Neural cell (in vitro differentiated cells): ENCODE results near the gene LDB2. TPM values are rescaled to one million over a fixed set of nuclear protein-coding genes. Genes with fewer than 3 reads are reported as not detected.

Source experiments
- H2AFZ ChIP-seq: fragments of 200-600, 300-800 bp; sonication (generic), shearing (Covaris generic); 2 replicates; pipeline ENCODE4 v1.6.0; 2014; ENCODE audit warnings: low read depth, mild to moderate bottlenecking, antibody characterized with exemption, low read length, moderate library complexity
- H3F3A ChIP-seq: fragments of 200-600 bp; shearing (Covaris generic); 2 replicates; pipeline ENCODE4 v1.6.1; 2016; ENCODE audit warnings: mild to moderate bottlenecking, moderate library complexity, mixed read lengths, antibody characterized with exemption, low read length; ENCODE audit not compliant: insufficient read depth, poor library complexity, severe bottlenecking
- H3K27ac ChIP-seq: fragments of 200-600, 300-800 bp; sonication (generic), shearing (Covaris generic); 2 replicates; pipeline ENCODE4 v1.5.1; 2014; ENCODE audit warnings: mild to moderate bottlenecking, low read length, moderate library complexity
- H3K27me3 ChIP-seq: fragments of 300-800, 200-600 bp; sonication (generic), shearing (Covaris generic); 2 replicates; pipeline ENCODE4 v1.6.0; 2014; ENCODE audit warnings: mild to moderate bottlenecking, low read depth, low read length, moderate library complexity; ENCODE audit not compliant: insufficient read depth
- H3K36me3 ChIP-seq: fragments of 300-800, 200-600 bp; sonication (generic), shearing (Covaris generic); 2 replicates; pipeline ENCODE4 v1.5.1; 2014; ENCODE audit warnings: mild to moderate bottlenecking, antibody characterized with exemption, low read length, moderate library complexity; ENCODE audit not compliant: insufficient read depth
- H3K4me2 ChIP-seq: fragments of 300-800, 200-600 bp; sonication (generic), shearing (Covaris generic); 2 replicates; pipeline ENCODE4 v1.6.0; 2014; ENCODE audit warnings: mild to moderate bottlenecking, low read length
- H3K4me3 ChIP-seq: fragments of 300-800, 200-600 bp; sonication (generic), shearing (Covaris generic); 2 replicates; pipeline ENCODE4 v1.5.1; 2014; ENCODE audit warnings: mild to moderate bottlenecking, low read length, moderate library complexity
- H3K79me2 ChIP-seq: fragments of 200-600 bp; shearing (Covaris generic); replicated peaks from 2 replicates; pipeline ENCODE4 v1.6.0; 2014; ENCODE audit warnings: mild to moderate bottlenecking, low read length, moderate library complexity; ENCODE audit not compliant: insufficient read depth
- H3K9ac ChIP-seq: fragments of 300-800, 200-600 bp; sonication (generic), shearing (Covaris generic); 2 replicates; pipeline ENCODE4 v1.6.1; 2016; ENCODE audit warnings: mild to moderate bottlenecking, low read length, mixed read lengths
- H3K9me2 ChIP-seq: fragments of 200-600 bp; shearing (Covaris generic); 2 replicates; pipeline ENCODE4 v1.6.1; 2016; ENCODE audit warnings: mild to moderate bottlenecking, low read length, mixed read lengths; ENCODE audit not compliant: insufficient read depth
- H3K9me3 ChIP-seq: fragments of 200-600, 300-800 bp; sonication (generic), shearing (Covaris generic); 2 replicates; pipeline ENCODE4 v1.6.1; 2016; ENCODE audit warnings: mild to moderate bottlenecking, mixed run types, low read length, moderate library complexity, mixed read lengths
- H4K20me1 ChIP-seq: fragments of 200-600 bp; shearing (Covaris generic); 2 replicates; pipeline ENCODE4 v1.6.1; 2016; ENCODE audit warnings: mild to moderate bottlenecking, mixed run types; ENCODE audit not compliant: insufficient read depth
- CTCF ChIP-seq: fragments of 450-650 bp; IDR thresholded peaks from 2 replicates; pipeline ENCODE4 v1.5.1; 2014; ENCODE audit warnings: antibody characterized with exemption, mild to moderate bottlenecking, moderate library complexity; ENCODE audit not compliant: poor library complexity, severe bottlenecking
- EP300 ChIP-seq: fragments of 450-650 bp; conservative IDR thresholded peaks from 2 replicates; pipeline ENCODE4 v1.6.1; 2014; ENCODE audit warnings: antibody characterized with exemption, mild to moderate bottlenecking, moderate library complexity; ENCODE audit not compliant: poor library complexity, severe bottlenecking
- EZH2 ChIP-seq: fragments of 200-600, 300-800 bp; shearing (Covaris generic), sonication (generic); IDR thresholded peaks from 2 replicates; pipeline ENCODE4 v1.6.1; 2014; ENCODE audit warnings: antibody characterized with exemption, low read length, borderline replicate concordance, mild to moderate bottlenecking; ENCODE audit not compliant: insufficient read depth, poor library complexity, severe bottlenecking
- MXI1 ChIP-seq: fragments of 450-650 bp; conservative IDR thresholded peaks from 2 replicates; pipeline ENCODE4 v1.6.1; 2014; ENCODE audit warnings: antibody characterized with exemption, mild to moderate bottlenecking; ENCODE audit not compliant: poor library complexity, severe bottlenecking
- POLR2AphosphoS5 ChIP-seq: IDR thresholded peaks from 2 replicates; pipeline ENCODE4 v1.6.1; 2012
- RAD21 ChIP-seq: fragments of 450-650 bp; conservative IDR thresholded peaks from 2 replicates; pipeline ENCODE4 v1.6.1; 2014; ENCODE audit warnings: antibody characterized with exemption, mild to moderate bottlenecking, moderate library complexity
- REST ChIP-seq: IDR thresholded peaks from 2 replicates; pipeline ENCODE4 v1.6.1; 2012; ENCODE audit warnings: borderline replicate concordance
- SMC3 ChIP-seq: fragments of 450-650 bp; conservative IDR thresholded peaks from 2 replicates; pipeline ENCODE4 v1.6.1; 2014; ENCODE audit warnings: antibody characterized with exemption, mild to moderate bottlenecking, moderate library complexity; ENCODE audit not compliant: poor library complexity
- TAF1 ChIP-seq: IDR thresholded peaks from 2 replicates; pipeline ENCODE4 v1.6.1; 2012; ENCODE audit warnings: low read depth
- polyA plus RNA-seq: library from polyadenylated mRNA; depleted of rRNA; stranded (reverse); fragments of >200 nt; gene quantifications from 2 replicates; pipeline ENCODE4 v1.2.3, GENCODE V29; 2014

Gene LDB2
- polyA plus RNA-seq, 1 donor from 2014 or later = 58.9 TPM

- Histone ChIP-seq H3K36me3 (no peaks in the 10 kb centered on the region), H3K9ac (no peak overlapping the region), H3K27me3 (no peaks in the 10 kb centered on the region), H3K27ac (no peak overlapping the region), H3K79me2 (no peaks in the 10 kb centered on the region), H3K9me3 (no peaks in the 10 kb centered on the region), H3K4me2 (no peak overlapping the region), H3K9me2 (no peaks in the 10 kb centered on the region), H2AFZ (no peak overlapping the region), H4K20me1 (no peaks in the 10 kb centered on the region), H3K4me3 (no peak overlapping the region), H3F3A (no peaks in the 10 kb centered on the region)
- TF ChIP-seq CTCF = no peak
- no peak for TF ChIP-seq MXI1
- no peak for TF ChIP-seq POLR2AphosphoS5
- no peak for TF ChIP-seq EP300
- no peak for TF ChIP-seq RAD21
- no peak for TF ChIP-seq SMC3
- TF ChIP-seq TAF1 = no peak
- no peak for TF ChIP-seq REST
- TF ChIP-seq EZH2 = no peak
These were observed 78.8 kb downstream of the LDB2 start for GRCh38 chr4:16819652-16820051.

GRCh38 chr4:16818005-16818404 is 80.4 kb downstream of the LDB2 start:
- Histone ChIP-seq H4K20me1 (no peaks in the 10 kb centered on the region), H3K36me3 (no peaks in the 10 kb centered on the region), H3K9me2 (no peaks in the 10 kb centered on the region), H3K4me3 (no peak overlapping the region), H3K9me3 (no peaks in the 10 kb centered on the region), H3K9ac (no peak overlapping the region), H2AFZ (no peak overlapping the region), H3K4me2 (no peak overlapping the region), H3K79me2 (no peaks in the 10 kb centered on the region), H3K27me3 (no peaks in the 10 kb centered on the region), H3F3A (no peaks in the 10 kb centered on the region), H3K27ac (no peak overlapping the region)
- TF ChIP-seq EP300 = no peak
- no peak for TF ChIP-seq SMC3
- no peak for TF ChIP-seq TAF1
- TF ChIP-seq POLR2AphosphoS5 = no peak
- TF ChIP-seq CTCF = no peak
